Heart right ventricle (tissue), 16 donors: ENCODE results near the gene POU3F3. TPM values are rescaled to one million over a fixed set of nuclear protein-coding genes. Genes with fewer than 3 reads are reported as not detected.

Experiments
- ATAC-seq, 8 donors: fragments of 200-7000 bp; cut with Tn5 transposase; one replicate each; pipeline ENCODE4 v1.9.1; 2020; ENCODE audit warnings: mild to moderate bottlenecking in 8 of 8, moderate library complexity in 8 of 8, moderate number of reproducible peaks in 1 of 8
- DNase-seq, 2 donors: peaks; one replicate each; pipeline ENCODE4 v3.0.0-alpha.2; 2020
- H3K27ac ChIP-seq, 10 donors: fragments of 200-600 bp; sonication (generic) in 2 of 10; one replicate each; pipeline versions ENCODE4 v1.5.0 to v1.8.0; 2020 to 2022; ENCODE audit warnings: mild to moderate bottlenecking in 3 of 10
- H3K27me3 ChIP-seq, 7 donors: fragments of 200-600 bp; one replicate each; pipeline ENCODE4 v1.8.0; 2021 to 2022; ENCODE audit warnings: mild to moderate bottlenecking in 2 of 7
- H3K36me3 ChIP-seq, 9 donors: fragments of 200-600 bp; sonication (generic) in 1 of 9; one replicate each; pipeline versions ENCODE4 v1.5.0 to v1.8.0; 2020 to 2022; ENCODE audit warnings: mild to moderate bottlenecking in 2 of 9
- H3K4me1 ChIP-seq, 9 donors: fragments of 200-600 bp; sonication (generic) in 1 of 9; one replicate each; pipeline versions ENCODE4 v1.5.0 to v1.8.0; 2020 to 2022; ENCODE audit warnings: mild to moderate bottlenecking in 4 of 9
- H3K4me3 ChIP-seq, 10 donors: fragments of 200-600 bp; sonication (generic) in 2 of 10; one replicate each; pipeline versions ENCODE4 v1.5.0 to v1.8.0; 2020 to 2022; ENCODE audit warnings: mild to moderate bottlenecking in 7 of 10, moderate library complexity in 2 of 10
- H3K9me3 ChIP-seq, 11 donors: fragments of 200-600 bp in 10 of 11; sonication (generic) in 2 of 11; one replicate each; pipeline versions ENCODE4 v1.5.0 to v1.8.0; 2013 to 2022; ENCODE audit warnings: mild to moderate bottlenecking in 2 of 11, control low read depth in 1 of 11, moderate library complexity in 1 of 11
- WGBS, 2 donors: extraction: QIAGEN DNeasy Blood & Tissue Kit; methylation state at CpG; one replicate each; pipeline ENCODE4 v1.1.7; 2013; ENCODE audit warnings: inconsistent platforms in 1 of 2; 5-methylcytosine and 5-hydroxymethylcytosine counted together
- intact Hi-C, 10 donors: fragments of 100-400 bp; cut with DNase I; formaldehyde crosslinking; loops; one replicate each; pipeline versions ENCODE4 v1.11.1 to v1.14.2; 2022
- polyA plus RNA-seq, 2 donors: library from polyadenylated mRNA; stranded (reverse); fragments of 200-250 nt; gene quantifications; one replicate each; pipeline ENCODE4 v1.2.3, GENCODE V29; 2013
- total RNA-seq, 10 donors: library from RNA; stranded (reverse); fragmentation: NEBNext Ultra II Directional in 3 of 10; extraction: Animal tissue kit (Norgen Biotek cat#: 25700) in 3 of 10; gene quantifications; one replicate each; pipeline versions ENCODE4 v1.2.1 to v1.2.4, GENCODE V29; 2021 to 2023
- TF ChIP-seq, protein P1 (sequence below), 9 donors: fragments of 200-600 bp; sonication (generic) in 2 of 9; IDR thresholded peaks; one replicate each; pipeline versions ENCODE4 v1.5.0 to v1.8.0; 2021 to 2022; ENCODE audit warnings: antibody characterized with exemption in 9 of 9, mild to moderate bottlenecking in 5 of 9, moderate library complexity in 1 of 9
- donor health status: Arrhythmogenic right ventricular cardiomyopathy.
- donor health status: ischemic (EF 13 %, LVEDD 7.1; RV severe dilation, severe dysfunction).
- donor health status: healthy with polysubstance abuse.
- donor health status: DM: no; HTN: yes; CAD: no.
- donor health status: DM: no; HTN: no; CAD: no.
- donor health status: ischemic (EF 25% LVEDD 6.9; RV normal size, moderate dysfunction).
- donor health status: ischemic (EF 25% LVEDD 5.7; RV mildly dilated, moderate dysfunction).
- donor health status: healthy.
- donor health status: DM: yes; HTN: yes; CAD: no.
- donor health status: Ischemic cardiomyopathy.
- donor health status: ischemic (EF 35%, LVEDD 5.7; RV mildly dilated, moderate dysfunction).
- donor health status: nonischemic (EF 11% LVEDD 7.7; RV severe dilation, severe dysfunction).
- donor health status: DM: yes; HTN: yes; CAD: no.
- donor health status: PGD.
- donor health status: ischemic (EF 29% LVEDD 5.4; RV normal size, mild dysfunction).
- donor health status: nonischemic (EF 23%, LVEDD 6.1; RV moderate dilation, normal function).

POU3F3 gene
- total and polyA plus RNA-seq, 12 donors: 0.04 to 0.61 (median 0.12) TPM; not detected in 5

- Histone ChIP-seq H3K36me3 (no peaks in the 10 kb centered on the region), H3K27ac (no peak overlapping the region), H3K4me3 (no peak overlapping the region), H3K4me1 (no peaks in the 10 kb centered on the region), H3K27me3 (peaks cover 0 to 42% (median 8%) of the 10 kb centered on the region in 7 donors), H3K9me3 (no peaks in the 10 kb centered on the region)
- ATAC-seq (no peak), DNase-seq (no peak)
- WGBS, 2 donors: 72 to 75% methylated on average over 14 of the region's 14 CpGs
- intact Hi-C loops: no loop called here
- TF ChIP-seq, protein P1, sequence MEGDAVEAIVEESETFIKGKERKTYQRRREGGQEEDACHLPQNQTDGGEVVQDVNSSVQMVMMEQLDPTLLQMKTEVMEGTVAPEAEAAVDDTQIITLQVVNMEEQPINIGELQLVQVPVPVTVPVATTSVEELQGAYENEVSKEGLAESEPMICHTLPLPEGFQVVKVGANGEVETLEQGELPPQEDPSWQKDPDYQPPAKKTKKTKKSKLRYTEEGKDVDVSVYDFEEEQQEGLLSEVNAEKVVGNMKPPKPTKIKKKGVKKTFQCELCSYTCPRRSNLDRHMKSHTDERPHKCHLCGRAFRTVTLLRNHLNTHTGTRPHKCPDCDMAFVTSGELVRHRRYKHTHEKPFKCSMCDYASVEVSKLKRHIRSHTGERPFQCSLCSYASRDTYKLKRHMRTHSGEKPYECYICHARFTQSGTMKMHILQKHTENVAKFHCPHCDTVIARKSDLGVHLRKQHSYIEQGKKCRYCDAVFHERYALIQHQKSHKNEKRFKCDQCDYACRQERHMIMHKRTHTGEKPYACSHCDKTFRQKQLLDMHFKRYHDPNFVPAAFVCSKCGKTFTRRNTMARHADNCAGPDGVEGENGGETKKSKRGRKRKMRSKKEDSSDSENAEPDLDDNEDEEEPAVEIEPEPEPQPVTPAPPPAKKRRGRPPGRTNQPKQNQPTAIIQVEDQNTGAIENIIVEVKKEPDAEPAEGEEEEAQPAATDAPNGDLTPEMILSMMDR (IDR thresholded peaks at IDR 0.05): no peak
Observed at GRCh38 chr2:104901037-104901881, 47.3 kb downstream of the POU3F3 start.

DNA sequence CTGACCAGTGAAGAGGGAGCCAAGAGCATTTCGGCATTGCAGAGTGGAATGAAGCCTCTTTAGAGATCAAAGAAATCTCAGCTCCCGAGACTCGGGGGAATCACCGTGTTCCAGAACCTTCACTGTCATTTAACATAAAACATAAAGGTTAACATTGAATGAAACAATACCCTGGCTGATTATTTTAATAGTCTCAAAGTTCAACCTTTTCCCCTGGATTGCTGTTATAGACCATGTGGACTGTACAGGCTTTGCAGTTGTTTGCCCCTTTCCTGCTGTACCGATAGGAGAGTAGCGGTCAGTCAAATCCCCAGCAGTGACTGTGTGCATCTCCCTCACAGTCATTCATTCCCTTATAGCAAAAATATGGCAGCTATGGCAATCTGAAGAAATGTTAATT is 48.4 kb downstream of the POU3F3 start:
- H3K27me3 ChIP-seq: peaks cover 0 to 35% (median 5%) of the 10 kb centered on the region in 7 donors
- intact Hi-C loops: no loop called here
- H3K36me3 ChIP-seq: no peaks in the 10 kb centered on the region
- no peaks in the 10 kb centered on the region for H3K4me1 ChIP-seq
- H3K27ac ChIP-seq: no peak overlapping the region
- ATAC-seq (no peak), DNase-seq (no peak)
- TF ChIP-seq, protein P1 (IDR thresholded peaks at IDR 0.05): no peak
- H3K4me3 ChIP-seq: no peak overlapping the region
- WGBS, 2 donors: 83 to 87% methylated on average over 6 of the region's 6 CpGs
- no peaks in the 10 kb centered on the region for H3K9me3 ChIP-seq

Other genes starting within 250 kb of the POU3F3 start
- gene MRPS9, start 184.0 kb downstream of the POU3F3 start, total RNA-seq: 10 to 100 TPM; 43.5 to 79.4 (median 61.5) TPM
- gene MRPS9, start 184.0 kb downstream of the POU3F3 start, polyA plus RNA-seq: 10 to 100 TPM; 62.6 to 89.6 TPM